Adipose tissue (tissue), 3 donors: ENCODE results near the gene SLC7A11. TPM values are rescaled to one million over a fixed set of nuclear protein-coding genes. Genes with fewer than 3 reads are reported as not detected.

ENCODE experiments used
- H3K27ac ChIP-seq: one replicate; pipeline ENCODE4 v1.5.1; 2013; ENCODE audit warnings: low read depth, low read length
- WGBS, 3 donors: extraction: QIAGEN DNeasy Blood & Tissue Kit; methylation state at CpG; one replicate each; pipeline ENCODE4 v1.1.7; 2013; 5-methylcytosine and 5-hydroxymethylcytosine counted together
- polyA plus RNA-seq, 3 donors: library from polyadenylated mRNA; stranded (reverse); fragments of 200-250 nt; gene quantifications; one replicate each; pipeline ENCODE4 v1.2.3, GENCODE V29; 2013
- donor health status: healthy with polysubstance abuse.
- donor health status: Bipolar disorder and iron deficiency.
- donor health status: healthy.

SLC7A11 gene
- polyA plus RNA-seq: under 1 TPM in 2 of 3 donors, not detected in 1; 0.39 to 0.75 TPM

DNA sequence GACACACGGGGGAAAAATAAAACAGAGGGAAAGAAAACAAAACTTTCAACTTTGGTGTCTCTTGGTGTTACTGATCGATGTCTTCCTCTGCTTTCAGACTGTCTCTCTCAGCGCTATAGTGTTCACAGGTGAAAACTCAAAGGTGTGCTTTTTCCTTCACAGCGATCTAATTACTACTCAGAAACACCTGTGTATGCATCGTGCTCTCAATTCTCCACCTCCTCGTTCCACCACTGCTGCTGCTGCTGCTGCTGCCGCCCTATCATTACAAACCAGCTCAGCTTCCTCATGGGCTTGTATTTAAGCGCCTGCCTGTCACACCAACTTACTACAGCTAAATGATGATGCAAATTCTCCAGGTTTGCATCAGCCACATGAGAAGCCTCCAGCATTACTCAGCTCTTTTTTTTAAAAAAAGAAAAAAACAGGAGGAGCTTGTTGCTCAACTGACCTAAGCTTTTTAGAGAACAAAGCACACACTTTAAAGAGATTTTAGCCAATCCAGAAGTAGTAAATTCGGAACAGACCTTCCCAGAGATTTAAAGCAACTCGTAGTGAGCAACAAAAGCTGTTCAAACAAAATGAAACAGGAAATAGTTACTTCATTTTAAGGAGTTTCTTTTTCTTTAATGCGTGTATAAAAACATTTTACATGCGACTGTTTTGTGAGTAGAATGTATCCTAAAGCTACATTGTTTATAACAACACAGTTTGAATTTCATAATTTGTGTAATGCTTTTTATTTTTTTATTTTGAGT is at the start of gene SLC7A11:
SLC7A11 (minus strand) TSS at position 274 of the 758 bp plus-strand sequence. CDS start 280 bp downstream, outside the sequence.
- WGBS, 3 donors: 5 to 16% (median 14%) methylated on average over 12 of the region's 12 CpGs
- no peak within 1 kb of the TSS for H3K27ac ChIP-seq

DNA sequence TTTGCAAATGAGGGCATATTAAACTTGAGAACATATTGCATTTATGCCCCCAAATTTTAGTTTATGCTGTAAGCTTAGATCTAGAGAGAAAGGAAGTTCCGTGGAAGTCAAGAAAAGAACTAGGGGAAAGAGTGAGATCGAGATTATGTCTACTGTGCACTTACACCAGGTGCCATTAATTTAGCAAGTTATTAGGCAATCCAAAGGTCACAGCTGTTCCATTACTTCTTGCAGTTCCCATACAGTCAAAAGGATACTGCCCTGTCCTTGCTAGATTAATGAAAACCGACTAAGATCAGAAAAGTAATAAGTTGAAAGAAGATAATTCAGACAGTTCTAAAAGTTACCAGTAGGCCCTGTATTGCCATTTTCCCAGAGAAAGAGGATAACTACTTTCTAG is 49.3 kb upstream of the SLC7A11 start:
- H3K27ac ChIP-seq: no peak overlapping the region
- 73 to 81% (median 75%) methylated on average over 3 of the region's 3 CpGs for WGBS, 3 donors

DNA sequence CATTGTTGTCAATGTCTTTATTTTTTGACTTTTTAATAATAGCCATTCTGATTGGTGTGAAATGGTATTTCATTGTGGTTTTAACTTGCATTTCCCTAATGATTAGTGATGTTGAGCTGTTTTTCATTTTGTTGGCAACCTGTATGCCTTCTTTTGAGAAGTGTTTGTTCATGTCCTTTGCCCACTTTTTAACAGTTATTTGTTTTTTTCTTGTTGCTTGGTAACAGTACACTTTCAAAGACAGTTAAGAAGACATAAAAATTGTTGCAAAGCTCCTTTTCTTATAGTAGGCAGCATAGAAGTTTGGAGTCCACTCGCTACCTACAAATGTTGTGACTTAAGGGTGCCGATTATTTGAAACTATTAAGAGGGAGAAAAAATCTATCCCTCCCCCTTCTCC is 48.7 kb upstream of the SLC7A11 start:
- no peak overlapping the region for H3K27ac ChIP-seq
- 97 to 98% (median 98%) methylated on average over 2 of the region's 2 CpGs for WGBS, 3 donors

DNA sequence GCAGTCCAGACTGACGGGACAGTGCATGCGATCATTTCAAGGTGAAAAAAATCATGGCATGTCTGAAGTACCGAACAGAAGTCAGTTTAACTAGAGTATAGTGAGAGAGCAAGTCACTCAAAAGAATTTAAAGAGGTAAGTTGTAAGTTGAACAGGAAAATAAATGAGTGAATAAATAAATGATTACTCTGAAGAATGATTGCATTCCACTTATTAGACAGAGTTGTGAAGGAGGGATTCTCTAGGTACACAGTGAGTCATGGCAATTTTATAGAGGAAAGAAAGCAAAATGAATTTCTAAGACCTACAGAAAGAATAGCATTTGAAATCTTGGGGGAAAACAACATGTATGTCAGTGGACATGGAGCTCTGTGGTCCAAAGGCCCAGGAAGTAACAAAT is 37.1 kb upstream of the SLC7A11 start:
- no peak overlapping the region for H3K27ac ChIP-seq
- 90 to 95% (median 92%) methylated on average over 3 of the region's 3 CpGs for WGBS, 3 donors

DNA sequence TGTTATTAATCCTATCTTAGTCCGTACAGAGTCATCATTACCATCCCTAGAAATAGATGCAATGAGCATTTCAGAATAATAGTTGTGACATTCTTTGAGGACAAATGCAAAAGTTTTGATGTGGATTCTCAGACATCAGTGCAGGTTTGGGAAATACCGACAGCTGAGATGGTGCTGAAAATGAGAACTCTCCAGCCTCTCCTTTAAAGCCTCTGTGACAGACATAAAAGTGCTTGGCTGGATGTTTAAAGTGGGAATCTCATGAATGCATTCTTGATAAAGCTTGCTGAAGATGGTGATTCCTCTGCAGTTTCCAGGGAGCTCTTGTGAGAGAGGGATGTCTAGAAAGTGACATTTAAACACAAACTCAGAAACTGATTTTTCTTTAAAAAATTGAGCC is 35.0 kb upstream of the SLC7A11 start:
- WGBS, 3 donors: 91 to 97% (median 92%) methylated on average over 2 of the region's 2 CpGs

DNA sequence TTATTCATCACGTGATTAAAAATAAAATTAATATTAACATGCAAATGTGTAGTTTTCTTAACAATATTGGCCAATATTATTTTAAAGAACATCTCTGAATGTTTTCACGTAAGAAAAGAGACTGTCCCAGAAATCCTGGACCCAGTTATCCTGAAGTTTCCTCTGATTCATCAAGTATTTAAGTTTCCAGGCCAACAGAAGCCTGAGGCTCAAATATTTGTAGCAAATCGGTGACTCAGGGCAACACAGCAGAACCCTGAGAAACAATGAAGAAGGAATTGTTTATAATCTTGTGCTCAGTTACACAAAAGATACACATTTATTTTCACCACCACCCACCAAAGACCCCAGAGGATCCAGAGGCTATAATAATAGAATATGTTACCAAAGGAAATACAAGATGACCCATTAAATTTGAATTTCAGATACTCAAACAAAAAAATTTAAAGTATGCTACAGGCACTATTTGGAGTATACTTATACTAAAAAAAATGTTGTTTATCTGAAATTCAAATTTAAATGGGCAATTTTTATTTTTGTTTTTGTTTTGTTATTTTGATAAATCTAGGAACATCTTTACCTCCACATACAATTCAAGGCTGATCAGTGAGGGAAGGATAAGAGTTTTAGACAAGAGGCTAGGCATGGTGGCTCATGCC is 33.9 kb upstream of the SLC7A11 start:
- WGBS, 3 donors: 59 to 80% (median 73%) methylated on average over 3 of the region's 3 CpGs
- H3K27ac ChIP-seq: no peak overlapping the region

More for the DNA sequence above, 35.0 kb upstream of the SLC7A11 start:
- H3K27ac ChIP-seq: no peak overlapping the region

DNA sequence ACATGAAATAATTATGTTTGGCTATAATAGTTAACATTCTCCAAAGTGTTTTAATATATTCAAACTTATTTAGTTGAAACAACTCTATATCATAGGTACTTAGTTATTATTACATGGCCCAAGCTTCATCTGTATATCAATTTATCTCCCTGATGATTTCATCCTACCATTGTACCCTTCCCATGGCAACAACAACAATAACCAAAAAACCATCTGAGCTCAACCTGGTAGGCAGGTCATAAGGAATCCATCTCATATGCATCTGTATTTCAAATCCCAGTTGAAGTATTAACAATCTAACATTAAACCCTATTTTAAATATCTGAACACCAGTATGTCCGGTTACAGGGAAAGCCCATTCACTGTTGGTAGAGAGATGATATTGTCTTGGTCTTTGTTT is 33.1 kb upstream of the SLC7A11 start:
- H3K27ac ChIP-seq: no peak overlapping the region
- 93 to 99% (median 96%) methylated on average over 1 of the region's 1 CpG for WGBS, 3 donors

DNA sequence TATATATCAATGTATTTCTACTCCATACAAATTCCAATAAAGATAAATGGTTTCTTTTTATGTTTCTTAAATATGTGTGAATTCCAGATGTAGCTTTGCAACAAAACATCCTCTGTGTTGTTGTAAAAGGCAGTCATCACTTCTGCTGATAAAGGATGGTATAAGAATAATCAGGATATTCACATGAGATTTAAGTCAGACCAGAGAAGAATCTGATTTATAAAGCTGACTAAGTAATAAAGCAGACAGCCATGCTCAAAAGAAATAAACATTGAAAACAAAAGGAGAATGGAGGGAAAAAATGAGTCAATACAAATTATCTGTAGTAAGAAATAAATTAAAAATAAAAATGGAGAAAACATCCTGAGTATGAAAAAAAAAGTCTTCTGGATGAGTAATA is 27.0 kb upstream of the SLC7A11 start:
- no peak overlapping the region for H3K27ac ChIP-seq

DNA sequence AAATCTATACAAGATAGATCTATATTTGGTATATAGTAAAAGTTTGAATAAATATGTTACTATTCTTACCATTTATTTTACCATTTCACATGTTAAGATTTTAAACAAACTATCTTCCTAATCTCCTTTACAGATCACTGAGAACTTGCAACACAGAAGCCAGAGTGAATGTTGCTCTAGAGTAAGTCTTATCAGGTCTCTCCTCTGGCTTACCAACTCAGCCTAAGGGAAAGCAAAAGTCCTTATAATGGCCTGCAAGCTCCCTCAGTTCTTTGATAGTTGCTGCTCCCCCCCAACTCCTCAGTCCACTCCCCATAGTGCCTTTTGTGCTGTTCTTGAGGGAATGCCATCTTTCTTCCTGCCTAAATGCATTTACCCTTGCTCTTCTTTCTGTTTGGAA is 25.7 kb upstream of the SLC7A11 start:
- no peak overlapping the region for H3K27ac ChIP-seq

DNA sequence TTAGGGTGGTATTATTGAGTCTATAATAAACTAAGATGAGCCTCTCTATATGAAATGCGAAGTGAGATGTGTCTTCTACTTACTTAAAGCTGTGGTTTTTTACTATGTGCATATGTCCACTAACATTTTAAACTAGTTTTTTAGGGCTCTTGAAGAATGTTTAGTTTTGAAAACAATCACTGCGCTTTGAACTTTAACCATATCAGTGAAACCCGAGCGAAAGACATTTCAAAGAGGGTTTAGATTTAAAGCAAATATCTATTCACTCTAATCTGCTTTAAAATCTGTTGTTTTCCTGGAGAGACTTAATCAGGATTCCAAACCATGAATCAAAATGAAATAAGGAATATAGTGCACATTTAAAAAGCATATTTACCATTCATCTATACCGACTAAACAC is 24.8 kb upstream of the SLC7A11 start:
- WGBS, 3 donors: 81 to 91% (median 90%) methylated on average over 5 of the region's 5 CpGs
- H3K27ac ChIP-seq: no peak overlapping the region

DNA sequence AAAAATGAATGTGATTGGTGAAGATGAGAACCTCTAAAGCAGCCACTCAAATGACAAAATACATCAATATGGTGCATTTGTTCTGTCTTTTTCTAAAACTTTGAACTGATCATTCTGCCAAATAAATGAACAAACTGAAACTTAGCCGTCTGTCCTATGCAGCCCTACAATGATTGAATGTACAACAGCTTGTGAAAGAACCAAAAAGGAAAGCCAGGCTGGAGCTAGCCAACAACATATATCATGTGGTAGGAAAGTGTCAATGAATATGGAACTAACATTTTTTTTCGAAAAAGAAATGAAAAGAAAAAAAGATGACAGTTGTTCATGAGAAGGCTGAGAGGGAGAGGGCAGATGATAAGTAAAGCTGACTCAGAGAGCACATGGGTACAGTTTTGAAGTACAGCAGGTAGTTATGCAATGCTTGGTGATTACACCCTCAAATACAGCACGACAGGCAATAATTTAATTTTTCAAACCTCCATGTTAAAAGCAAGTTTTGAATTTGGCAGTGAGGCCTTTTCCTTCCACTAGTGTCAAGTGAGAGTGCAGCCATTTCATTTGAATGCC is 21.2 kb upstream of the SLC7A11 start:
- WGBS, 3 donors: 32 to 53% (median 51%) methylated on average over 3 of the region's 3 CpGs
- no peak overlapping the region for H3K27ac ChIP-seq

DNA sequence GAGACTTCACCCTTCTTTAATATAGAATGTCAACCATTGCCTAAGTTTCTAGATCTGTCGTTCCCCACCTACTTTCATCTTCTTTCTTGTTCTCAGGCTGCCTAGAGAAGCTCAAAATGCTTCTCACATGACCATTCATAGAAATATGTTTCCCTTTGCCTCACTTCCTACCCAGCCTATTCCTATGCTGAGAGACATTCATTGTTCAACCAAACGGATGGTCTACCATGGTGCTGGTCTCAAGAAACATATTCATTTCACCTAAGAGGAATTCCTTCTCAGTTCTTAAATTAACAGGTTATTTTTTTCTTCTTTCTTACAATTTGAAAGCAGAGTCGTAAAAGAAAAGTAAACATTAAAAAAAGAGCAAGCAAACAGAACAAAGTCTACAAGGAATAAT is 20.3 kb upstream of the SLC7A11 start:
- H3K27ac ChIP-seq: no peak overlapping the region
- 63 to 79% (median 68%) methylated on average over 3 of the region's 3 CpGs for WGBS, 3 donors

DNA sequence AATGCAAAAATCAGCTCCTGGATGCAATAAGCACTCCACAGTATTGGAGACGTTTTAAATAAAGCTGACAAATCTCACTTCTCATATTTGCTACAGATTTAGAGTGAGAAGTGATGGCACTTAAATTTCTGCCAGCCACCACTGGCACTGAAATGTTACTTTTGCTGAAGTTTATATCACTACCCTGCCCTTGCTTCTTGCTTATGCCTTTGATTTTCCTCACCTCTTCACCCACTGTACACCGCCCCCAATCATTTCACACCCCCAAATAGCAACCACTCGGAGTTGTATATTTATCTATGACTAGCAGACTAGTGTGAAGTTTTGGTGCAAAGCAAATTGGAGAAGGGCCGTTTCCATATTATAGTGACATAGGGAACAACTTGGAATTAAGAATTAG is 19.9 kb upstream of the SLC7A11 start:
- H3K27ac ChIP-seq: no peak overlapping the region
- 76 to 89% (median 86%) methylated on average over 4 of the region's 4 CpGs for WGBS, 3 donors

DNA sequence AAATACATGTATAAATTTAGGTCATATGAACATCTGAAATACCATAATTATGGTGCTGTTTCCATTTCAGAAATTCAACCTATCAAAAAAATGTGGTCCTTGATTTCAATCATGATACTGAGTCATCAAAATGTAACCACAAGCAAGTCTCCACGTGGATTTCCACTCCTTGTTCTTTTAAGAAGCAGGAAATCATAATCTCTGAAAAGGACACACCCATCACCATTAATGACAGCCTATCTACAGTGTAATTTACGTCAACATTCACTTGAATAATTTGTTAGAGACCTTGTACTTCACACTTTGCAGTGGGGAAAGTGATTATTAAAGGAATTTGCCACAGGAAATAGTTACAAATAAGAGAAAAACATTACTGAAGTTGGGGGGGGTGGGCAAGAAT is 17.7 kb upstream of the SLC7A11 start:
- H3K27ac ChIP-seq: no peak overlapping the region
- WGBS, 3 donors: 29 to 47% (median 44%) methylated on average over 2 of the region's 2 CpGs

DNA sequence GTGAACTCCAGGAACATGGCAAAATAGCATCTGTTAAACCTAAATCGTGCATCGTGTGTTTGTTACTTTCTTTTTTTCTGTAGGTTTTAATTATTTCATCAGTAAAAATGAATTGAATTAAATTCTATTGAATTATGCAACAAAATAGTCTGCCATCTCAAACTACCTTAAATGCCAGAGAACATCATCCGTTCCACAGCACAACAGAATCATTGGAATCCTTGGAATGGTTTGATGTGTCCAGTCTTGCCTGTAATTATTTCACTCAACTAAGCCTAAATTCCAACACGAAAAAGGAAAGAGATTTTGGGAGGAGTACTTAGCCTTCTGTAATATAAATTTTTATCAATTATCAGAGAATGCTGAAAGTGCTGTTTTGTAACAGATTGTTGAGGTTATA is 17.1 kb upstream of the SLC7A11 start:
- H3K27ac ChIP-seq: no peak overlapping the region
- WGBS, 3 donors: 66 to 81% (median 79%) methylated on average over 4 of the region's 4 CpGs

DNA sequence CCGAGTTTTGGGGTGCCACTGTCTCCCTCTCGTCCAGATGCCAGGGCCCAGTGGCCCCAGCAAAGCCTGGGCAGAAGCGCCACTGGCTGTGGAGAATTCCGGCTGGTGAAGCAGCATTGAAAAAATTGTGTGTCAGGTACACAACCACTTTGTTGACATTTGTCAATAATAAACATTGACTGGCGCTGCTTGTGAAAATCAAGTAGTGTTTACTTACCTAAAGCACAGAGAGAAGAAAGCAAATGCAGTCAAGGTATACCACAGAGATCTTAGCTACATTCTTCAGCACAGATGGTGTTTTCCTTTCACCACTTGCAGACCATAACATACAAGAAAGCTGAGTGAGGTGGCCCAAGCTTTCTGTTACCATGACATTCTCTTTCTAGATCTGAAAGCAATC is 14.5 kb upstream of the SLC7A11 start:
- H3K27ac ChIP-seq: no peak overlapping the region
- WGBS, 3 donors: 72 to 97% (median 92%) methylated on average over 5 of the region's 5 CpGs

DNA sequence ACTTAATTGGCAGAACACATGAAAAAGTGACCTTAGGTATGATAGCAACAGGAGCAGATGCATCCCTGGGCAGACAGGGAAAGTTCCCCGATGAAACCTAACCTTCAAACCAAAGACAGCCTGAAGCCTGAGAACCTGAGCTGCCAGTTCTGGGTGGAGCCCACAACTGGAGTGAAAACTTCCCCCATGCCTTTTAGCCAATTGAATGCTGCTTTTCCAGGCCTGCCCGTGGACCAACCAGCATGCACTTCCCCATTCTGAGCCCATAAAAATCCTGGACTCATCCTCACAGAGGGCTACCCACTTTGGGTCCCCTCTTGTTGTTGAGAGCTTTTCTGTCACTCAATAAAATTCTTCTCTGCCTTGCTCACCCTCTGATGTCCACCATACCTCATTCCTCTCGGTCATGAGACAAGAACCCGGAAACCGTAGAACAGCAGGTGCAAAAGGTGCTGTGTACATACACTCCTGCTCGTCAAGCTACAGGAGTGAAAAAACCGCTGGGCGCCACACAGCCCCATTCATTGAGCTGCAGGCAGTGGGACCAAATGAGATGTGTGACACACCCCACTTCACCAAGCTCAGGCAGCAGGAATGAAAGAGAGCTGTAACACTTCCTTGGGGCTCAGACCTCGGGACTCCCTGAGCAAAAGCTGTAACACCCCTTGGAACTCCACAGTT is 13.9 kb upstream of the SLC7A11 start:
- 90 to 97% (median 97%) methylated on average over 9 of the region's 9 CpGs for WGBS, 3 donors
- H3K27ac ChIP-seq: no peak overlapping the region

DNA sequence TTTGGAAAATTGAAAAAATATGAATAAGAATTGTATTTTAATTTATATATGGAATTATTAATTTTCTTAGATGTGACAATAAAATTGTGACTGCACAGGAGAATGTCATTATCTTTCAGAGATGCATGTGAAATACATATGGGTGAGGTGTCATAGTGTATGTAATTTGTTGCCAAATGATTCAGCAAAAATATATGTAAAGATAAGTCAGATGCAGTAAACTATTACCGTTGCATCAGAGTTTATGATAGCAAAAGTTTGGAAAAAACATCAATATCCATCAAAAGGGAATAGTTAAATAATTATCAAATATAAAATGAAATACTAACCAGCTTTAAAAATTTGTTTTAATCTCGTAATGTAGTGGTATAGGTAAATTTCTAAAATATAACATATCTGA is 10.4 kb upstream of the SLC7A11 start:
- 84 to 94% (median 89%) methylated on average over 2 of the region's 2 CpGs for WGBS, 3 donors
- no peak overlapping the region for H3K27ac ChIP-seq

DNA sequence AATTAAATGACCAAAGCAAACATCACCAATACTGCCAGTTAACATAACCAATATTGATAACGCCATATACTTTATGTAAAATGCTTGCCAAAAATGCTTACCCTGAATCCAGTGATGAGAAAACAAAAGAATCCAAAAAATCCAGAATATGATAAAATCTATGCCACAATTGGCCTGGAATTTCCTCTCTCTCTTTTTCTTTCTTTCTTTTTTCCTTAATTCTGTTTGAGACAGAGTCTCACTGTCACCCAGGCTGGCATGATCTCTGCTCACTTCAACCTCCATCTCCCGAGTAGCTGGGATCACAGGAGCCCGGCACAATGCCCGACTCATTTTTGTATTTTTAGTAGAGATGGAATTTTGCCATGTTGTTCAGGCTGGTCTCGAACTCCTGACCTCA is 9.8 kb upstream of the SLC7A11 start:
- WGBS, 3 donors: 93 to 95% (median 93%) methylated on average over 5 of the region's 5 CpGs
- no peak overlapping the region for H3K27ac ChIP-seq
